Hepatocyte (in vitro differentiated cells): ENCODE data around the gene RGR. TPM values are rescaled to one million over a fixed set of nuclear protein-coding genes. Genes with fewer than 3 reads are reported as not detected.
A peak's percentile ranks its signal among the peaks of the same experiment; 100 is the strongest.

Experiments used
- DNase-seq: peaks from one replicate; pipeline ENCODE4 v3.0.0-alpha.2; 2016; ENCODE audit warnings: low spot score
- H2AFZ ChIP-seq: fragments of 200-600 bp; sonication (generic); 2 replicates; pipeline ENCODE4 v1.6.0; 2016; ENCODE audit warnings: antibody characterized with exemption, mild to moderate bottlenecking
- H3K27ac ChIP-seq: fragments of 200-600 bp; sonication (generic); 2 replicates; pipeline ENCODE4 v1.5.1; 2016; ENCODE audit warnings: mild to moderate bottlenecking
- H3K27me3 ChIP-seq: fragments of 200-600 bp; sonication (generic); 2 replicates; pipeline ENCODE4 v1.6.1; 2016
- H3K36me3 ChIP-seq: fragments of 200-600 bp; sonication (generic); replicated peaks from 2 replicates; pipeline ENCODE4 v1.5.1; 2016; ENCODE audit warnings: low read depth; ENCODE audit not compliant: insufficient read depth
- H3K4me1 ChIP-seq: fragments of 200-600 bp; sonication (generic); 2 replicates; pipeline ENCODE4 v1.5.1; 2016; ENCODE audit warnings: mild to moderate bottlenecking, moderate library complexity; ENCODE audit not compliant: insufficient read depth
- H3K4me2 ChIP-seq: fragments of 200-600 bp; sonication (generic); 2 replicates; pipeline ENCODE4 v1.6.0; 2016
- H3K4me3 ChIP-seq: fragments of 200-600 bp; sonication (generic); 2 replicates; pipeline ENCODE4 v1.5.1; 2016; ENCODE audit warnings: mild to moderate bottlenecking
- H3K79me2 ChIP-seq: fragments of 200-600 bp; sonication (generic); 2 replicates; pipeline ENCODE4 v1.6.0; 2017; ENCODE audit warnings: mild to moderate bottlenecking
- H3K9me2 ChIP-seq: fragments of 200-600 bp; sonication (generic); replicated peaks from 2 replicates; pipeline ENCODE4 v1.6.0; 2017; ENCODE audit warnings: mild to moderate bottlenecking; ENCODE audit not compliant: insufficient read depth
- H3K9me3 ChIP-seq: fragments of 200-600 bp; sonication (generic); 2 replicates; pipeline ENCODE4 v1.5.1; 2016; ENCODE audit warnings: low read depth, mild to moderate bottlenecking
- H4K20me1 ChIP-seq: fragments of 200-600 bp; sonication (generic); 2 replicates; pipeline ENCODE4 v1.6.0; 2016; ENCODE audit warnings: mild to moderate bottlenecking; ENCODE audit not compliant: insufficient read depth, poor library complexity, severe bottlenecking
- CTCF ChIP-seq: fragments of 200-600 bp; sonication (generic); IDR thresholded peaks from 2 replicates; pipeline ENCODE4 v1.5.1; 2016; ENCODE audit warnings: antibody characterized with exemption, mild to moderate bottlenecking; ENCODE audit not compliant: poor library complexity
- EZH2 ChIP-seq: fragments of 200-600 bp; sonication (generic); IDR thresholded peaks from 2 replicates; pipeline ENCODE4 v1.6.1; 2016; ENCODE audit warnings: antibody characterized with exemption, mild to moderate bottlenecking, borderline replicate concordance
- EZH2phosphoT487 ChIP-seq: fragments of 200-600 bp; sonication (generic); IDR thresholded peaks from one replicate; pipeline ENCODE4 v1.6.1; 2018; ENCODE audit warnings: antibody characterized with exemption, mild to moderate bottlenecking, low read depth, moderate library complexity; ENCODE audit not compliant: unreplicated experiment, severe bottlenecking
- WGBS: methylation state at CpG from one replicate; pipeline ENCODE4 v1.1.6; 2016; ENCODE audit warnings: low lambda C conversion rate; ENCODE audit errors: missing lambda C conversion rate; 5-methylcytosine and 5-hydroxymethylcytosine counted together
- polyA plus RNA-seq: library from polyadenylated mRNA; unstranded; fragments of >200 nt; fragmentation: Nextera tagmentation; extraction: Ambion mirVana; gene quantifications from 2 replicates; pipeline ENCODE4 v1.2.1, GENCODE V29; 2016
- total RNA-seq: library from RNA; depleted of rRNA; stranded (reverse); fragments of >200 nt; gene quantifications from 2 replicates; pipeline ENCODE4 v1.2.3, GENCODE V29; 2014

RGR gene
- total and polyA plus RNA-seq, 2 experiments from 2014 or later, result not detected

DNA sequence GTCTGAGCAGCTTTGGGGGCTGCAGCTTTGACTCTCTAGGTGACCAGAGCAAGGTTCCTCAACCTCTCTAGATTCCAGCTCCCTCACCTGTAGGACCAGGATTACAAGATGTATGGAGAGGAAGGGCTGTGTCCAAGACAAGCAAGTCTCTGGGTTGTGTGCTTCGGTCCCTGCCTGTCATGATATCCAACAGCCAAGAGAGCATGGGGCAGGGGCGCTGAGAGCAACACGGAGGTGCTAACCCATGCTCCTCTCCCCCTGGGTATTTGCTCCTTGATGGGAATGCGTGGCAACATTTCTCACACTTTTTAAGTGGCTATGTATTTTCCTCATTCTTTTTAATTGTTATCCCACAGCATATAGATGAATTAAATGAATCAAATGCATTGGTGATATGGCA, 40.2 kb upstream of the RGR start:
- no peaks in the 10 kb centered on the region for H4K20me1 ChIP-seq
- no peak for TF ChIP-seq EZH2phosphoT487
- TF ChIP-seq CTCF, result no peak
- TF ChIP-seq EZH2, result no peak
- H3K27me3 ChIP-seq, result no peaks in the 10 kb centered on the region
- H3K27ac ChIP-seq, result no peak overlapping the region
- no peak overlapping the region for H2AFZ ChIP-seq
- 87% methylated on average over 4 of the region's 4 CpGs for WGBS
- no peaks in the 10 kb centered on the region for H3K36me3 ChIP-seq
- no peak overlapping the region for H3K4me2 ChIP-seq
- H3K9me2 ChIP-seq, result no peaks in the 10 kb centered on the region
- no peaks in the 10 kb centered on the region for H3K4me1 ChIP-seq
- no peak for DNase-seq
- H3K79me2 ChIP-seq, result no peaks in the 10 kb centered on the region
- H3K4me3 ChIP-seq, result no peak overlapping the region
- no peaks in the 10 kb centered on the region for H3K9me3 ChIP-seq

GRCh38 chr10:84205049-84205852, 39.6 kb upstream of the RGR start:
- DNase-seq, result peak; percentile 72
- no peak overlapping the region for H2AFZ ChIP-seq
- H3K4me1 ChIP-seq, result no peaks in the 10 kb centered on the region
- H3K4me3 ChIP-seq, result no peak overlapping the region
- no peaks in the 10 kb centered on the region for H3K27me3 ChIP-seq
- H3K9me2 ChIP-seq, result no peaks in the 10 kb centered on the region
- no peak for TF ChIP-seq EZH2phosphoT487
- TF ChIP-seq CTCF, result peak; percentile 69
- no peaks in the 10 kb centered on the region for H3K9me3 ChIP-seq
- H3K36me3 ChIP-seq, result no peaks in the 10 kb centered on the region
- WGBS, result 46% methylated on average over 8 of the region's 8 CpGs
- no peak overlapping the region for H3K27ac ChIP-seq
- no peak overlapping the region for H3K4me2 ChIP-seq
- H3K79me2 ChIP-seq, result no peaks in the 10 kb centered on the region
- H4K20me1 ChIP-seq, result no peaks in the 10 kb centered on the region

DNA sequence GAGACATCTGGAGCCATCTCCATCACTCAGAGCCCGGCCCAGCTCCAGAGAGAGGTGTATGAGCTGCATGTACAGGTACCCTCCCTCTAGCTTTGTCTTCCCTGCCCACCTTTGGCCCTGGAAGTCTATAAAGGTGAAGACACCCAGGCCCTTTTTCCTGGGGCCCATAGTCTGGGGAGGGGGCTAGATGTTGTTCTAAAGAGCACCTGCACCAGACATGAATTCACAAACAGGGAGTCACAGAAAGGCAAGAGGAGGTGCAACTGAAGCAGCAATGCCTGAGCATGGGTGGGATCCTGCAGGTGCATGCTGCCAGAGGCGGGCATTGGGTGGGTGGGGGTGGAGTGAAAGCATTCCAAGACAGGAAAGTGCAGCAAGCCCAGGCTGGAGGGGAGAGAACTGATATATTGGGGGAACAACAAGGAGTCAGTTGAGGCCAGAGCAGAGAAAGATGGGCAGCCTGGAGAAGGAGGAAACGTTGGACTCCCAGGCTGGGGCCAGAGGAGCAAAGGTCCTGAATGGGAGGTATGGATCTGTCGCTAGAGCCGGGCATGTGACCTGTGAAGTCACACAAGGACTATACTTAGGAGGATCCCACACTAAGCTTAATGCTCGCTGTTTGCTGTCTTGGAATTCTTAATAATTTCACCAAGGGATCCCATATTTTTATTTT, 38.9 kb upstream of the RGR start:
- no peaks in the 10 kb centered on the region for H3K4me1 ChIP-seq
- no peak overlapping the region for H3K27ac ChIP-seq
- DNase-seq, result no peak
- H3K36me3 ChIP-seq, result no peaks in the 10 kb centered on the region
- no peak overlapping the region for H3K4me2 ChIP-seq
- no peaks in the 10 kb centered on the region for H3K9me2 ChIP-seq
- H4K20me1 ChIP-seq, result no peaks in the 10 kb centered on the region
- no peaks in the 10 kb centered on the region for H3K9me3 ChIP-seq
- H2AFZ ChIP-seq, result no peak overlapping the region
- TF ChIP-seq EZH2phosphoT487, result no peak
- no peak for TF ChIP-seq EZH2
- TF ChIP-seq CTCF, result no peak
- 70% methylated on average over 6 of the region's 6 CpGs for WGBS
- H3K4me3 ChIP-seq, result no peak overlapping the region
- H3K27me3 ChIP-seq, result no peaks in the 10 kb centered on the region
- no peaks in the 10 kb centered on the region for H3K79me2 ChIP-seq
